SK-MEL-5 (cell line): Measurements from ENCODE around the gene PHLPP1. TPM values are rescaled to one million over a fixed set of nuclear protein-coding genes. Genes with fewer than 3 reads are reported as not detected.

ENCODE experiments used
- DNase-seq: peaks from one replicate; pipeline ENCODE4 v3.0.0-alpha.2; 2016; ENCODE audit warnings: low read depth, low spot score
- in situ Hi-C: cut with HindIII; loops from 2 replicates; pipeline ENCODE4 v1.10.0; 2016; ENCODE audit warnings: low sequenced_read_pairs, high pct_unique_total_duplicates, low pct_unique_long_range_greater_than_20kb
- small RNA-seq, 2 experiments: library from RNA; depleted of rRNA; stranded (forward); fragments of <200 nt; gene quantifications; one replicate each; pipeline ENCODE3, GENCODE V24; 2014
- total RNA-seq: library from RNA; depleted of rRNA; stranded (reverse); fragments of >200 nt; shearing (Covaris generic); gene quantifications from 2 replicates; pipeline ENCODE4 v1.2.3, GENCODE V29; 2014; rRNA removed

The PHLPP1 gene
- total RNA-seq, 1 experiment from 2014 or later: 15.8 TPM

GRCh38 chr18:63007231-63007630, 291.9 kb downstream of the PHLPP1 start:
- DNase-seq: peak; percentile 22
- in situ Hi-C loops: loop anchor here (25.0 kb wide), 1 partner anchor 330 kb away; no protein-coding TSS in a partner anchor

GRCh38 chr18:63016270-63016669, 300.9 kb downstream of the PHLPP1 start:
- DNase-seq: peak; percentile 73
- in situ Hi-C loops: loop anchor here (25.0 kb wide), 1 partner anchor 321 kb away; no protein-coding TSS in a partner anchor

GRCh38 chr18:63017076-63017475, 301.7 kb downstream of the PHLPP1 start:
- no peak for DNase-seq
- in situ Hi-C loops: loop anchor here (25.0 kb wide), 1 partner anchor 320 kb away; no protein-coding TSS in a partner anchor

DNA sequence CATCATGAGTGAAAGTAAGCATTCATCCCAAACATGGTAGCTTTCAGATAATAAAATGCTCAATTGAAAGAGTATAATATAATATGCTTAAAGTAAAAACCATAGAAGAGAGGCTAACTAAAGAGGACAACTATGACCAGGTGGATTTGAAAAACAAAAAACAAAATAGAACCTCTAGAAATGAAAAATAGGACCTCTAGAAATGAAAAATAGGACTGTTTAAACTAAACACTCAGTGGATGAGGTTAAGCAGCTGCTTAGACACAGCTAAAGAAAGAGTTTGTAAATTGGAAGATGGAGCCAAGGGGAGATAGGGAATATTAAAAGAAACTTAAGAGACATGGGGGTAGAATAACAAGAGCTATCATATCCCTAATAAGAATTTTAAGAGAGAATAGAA, 302.6 kb downstream of the PHLPP1 start:
- DNase-seq: no peak
- in situ Hi-C loops: loop anchor here (25.0 kb wide), 1 partner anchor 319 kb away; no protein-coding TSS in a partner anchor

DNA sequence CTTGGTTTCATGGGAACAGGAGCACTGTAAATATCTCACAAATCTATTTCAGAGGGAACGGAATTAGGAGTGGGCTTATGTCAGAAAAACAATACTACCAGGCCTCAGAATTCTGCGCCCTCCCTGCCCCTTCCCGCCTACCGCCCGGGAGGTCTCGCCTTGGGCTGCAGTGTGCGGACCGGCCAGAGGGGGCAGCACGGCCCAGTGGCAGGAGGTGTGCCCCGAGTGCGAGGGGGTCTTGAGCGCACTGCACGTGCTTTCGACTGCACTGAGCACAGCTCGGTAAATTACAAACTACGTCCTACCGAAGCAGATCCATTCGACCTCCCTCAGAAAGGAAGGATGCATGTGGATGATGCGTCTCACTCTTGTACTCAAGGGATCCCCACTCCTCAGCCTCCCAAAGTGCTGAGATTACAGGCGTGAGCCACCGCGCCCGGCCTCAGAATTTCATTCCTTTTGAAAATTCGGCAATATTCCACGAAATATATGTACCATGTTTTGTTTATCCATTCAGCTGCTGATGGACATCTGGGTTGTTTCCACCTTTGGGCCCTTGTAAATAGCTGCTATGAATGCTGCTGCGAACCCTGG, 307.2 kb downstream of the PHLPP1 start:
- no peak for DNase-seq
- in situ Hi-C loops: loop anchor here (25.0 kb wide), 1 partner anchor 315 kb away; no protein-coding TSS in a partner anchor

DNA sequence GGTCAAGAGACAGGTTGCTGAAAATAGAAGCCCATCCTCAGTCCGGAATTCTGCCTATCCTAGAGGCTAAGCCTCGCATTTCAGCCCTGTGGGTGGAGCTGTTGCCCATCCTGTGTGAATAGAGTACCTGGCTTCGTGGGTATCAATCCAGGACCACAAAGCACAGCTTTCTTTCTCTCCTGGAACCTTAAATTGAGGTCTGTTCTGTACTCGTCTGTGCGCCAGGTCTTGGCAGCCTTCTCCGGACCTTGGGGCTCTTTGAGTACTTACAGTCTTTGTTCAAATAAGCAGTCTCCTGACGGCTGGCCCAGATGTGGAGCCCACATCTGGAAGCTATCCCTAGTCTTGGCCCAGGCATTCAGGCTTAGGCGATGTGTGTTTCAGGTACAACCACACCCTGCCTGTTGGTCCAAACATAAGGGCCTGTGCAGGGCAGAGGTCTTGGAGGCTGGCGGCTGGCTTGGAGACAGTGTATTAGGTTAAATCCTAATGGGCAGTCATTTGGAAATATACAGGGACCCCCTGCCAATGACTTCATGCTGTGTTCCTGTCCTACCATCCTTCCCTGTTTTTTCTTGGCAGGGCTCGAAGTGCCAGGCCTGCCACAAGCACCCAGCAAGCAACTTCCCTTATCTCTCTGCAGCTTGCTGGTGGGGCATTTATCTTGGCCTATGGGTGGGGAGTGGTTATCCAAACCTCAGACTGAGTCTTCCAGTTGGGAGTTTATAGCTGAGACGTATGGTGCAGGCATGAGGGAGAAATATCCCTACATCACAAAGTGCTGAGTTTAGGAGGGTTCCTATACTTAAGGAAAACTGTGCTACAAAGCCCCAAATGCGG, 310.1 kb downstream of the PHLPP1 start:
- DNase-seq: peak; percentile 65
- in situ Hi-C loops: no loop called here

- DNase-seq: no peak
- in situ Hi-C loops: no loop called here
These were observed 313.0 kb downstream of the PHLPP1 start for GRCh38 chr18:63028380-63028779.

Small RNA genes within 50 kb of the gene (small RNA-seq; reads per million reads assigned to genes)
- 0 reads per million in 2 experiments for gene RNU6-142P

Other genes with a start within 250 kb of the PHLPP1 start
- 8.4 and 12.7 TPM in 2 replicates for gene ZCCHC2, start 192.5 kb upstream of the PHLPP1 start, total RNA-seq